Left lobe of liver (tissue), 2 donors: ENCODE data around the gene RNF144A. TPM values are rescaled to one million over a fixed set of nuclear protein-coding genes. Genes with fewer than 3 reads are reported as not detected.
"Not testable (repeated sequence)": the region's sequence is repeated elsewhere in the genome, so short reads cannot be mapped to it uniquely, and the experiment has no call there.

ENCODE experiments used
- ATAC-seq: fragments of 200-7000 bp; cut with Tn5 transposase; one replicate; pipeline ENCODE4 v1.9.1; 2020; ENCODE audit warnings: mild to moderate bottlenecking, moderate library complexity
- DNase-seq: peaks from one replicate; pipeline ENCODE4 v3.0.0-alpha.2; 2020; ENCODE audit warnings: low spot score
- total RNA-seq: library from RNA; stranded (reverse); gene quantifications from one replicate; pipeline ENCODE4 v1.2.1, GENCODE V29; 2021
- donor health status: DM: no; HTN: no; CAD: no; lungs with moderate emphysema.
- donor health status: DM: no; HTN: yes; CAD: no.

RNF144A gene, protein sequence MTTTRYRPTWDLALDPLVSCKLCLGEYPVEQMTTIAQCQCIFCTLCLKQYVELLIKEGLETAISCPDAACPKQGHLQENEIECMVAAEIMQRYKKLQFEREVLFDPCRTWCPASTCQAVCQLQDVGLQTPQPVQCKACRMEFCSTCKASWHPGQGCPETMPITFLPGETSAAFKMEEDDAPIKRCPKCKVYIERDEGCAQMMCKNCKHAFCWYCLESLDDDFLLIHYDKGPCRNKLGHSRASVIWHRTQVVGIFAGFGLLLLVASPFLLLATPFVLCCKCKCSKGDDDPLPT
- 3.2 TPM for total RNA-seq

GRCh38 chr2:6917071-6917760, at the start of gene RNF144A:
RNF144A (plus strand) TSS chr2:6917412; CDS start chr2:6996927, 79,515 bp downstream.
- ATAC-seq (peak; percentile 96), DNase-seq (peak; percentile 68)

DNA sequence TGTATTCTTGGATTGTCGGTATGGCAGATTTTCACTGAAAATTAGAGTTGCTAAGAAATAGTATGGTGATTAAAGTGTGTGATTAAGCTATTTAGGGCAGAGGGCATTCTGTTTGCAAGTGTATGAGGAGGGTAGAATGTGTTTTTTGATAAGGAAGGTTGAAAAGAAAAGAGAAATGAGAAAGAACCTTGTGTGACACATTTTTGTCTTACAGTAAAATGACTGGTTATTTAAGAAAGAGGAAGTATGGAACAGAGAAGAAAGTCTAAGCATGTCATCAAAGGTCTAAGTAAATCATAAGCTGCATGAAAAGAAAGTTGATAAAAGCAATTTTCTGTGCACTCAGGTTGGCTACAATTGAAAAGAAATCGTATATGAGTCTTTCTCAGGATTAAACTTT, 44.8 kb upstream of the RNF144A start:
- ATAC-seq, result no peak
- DNase-seq, result no peak

GRCh38 chr2:6874032-6874431, 43.2 kb upstream of the RNF144A start:
- no peak for ATAC-seq
- DNase-seq, result no peak

DNA sequence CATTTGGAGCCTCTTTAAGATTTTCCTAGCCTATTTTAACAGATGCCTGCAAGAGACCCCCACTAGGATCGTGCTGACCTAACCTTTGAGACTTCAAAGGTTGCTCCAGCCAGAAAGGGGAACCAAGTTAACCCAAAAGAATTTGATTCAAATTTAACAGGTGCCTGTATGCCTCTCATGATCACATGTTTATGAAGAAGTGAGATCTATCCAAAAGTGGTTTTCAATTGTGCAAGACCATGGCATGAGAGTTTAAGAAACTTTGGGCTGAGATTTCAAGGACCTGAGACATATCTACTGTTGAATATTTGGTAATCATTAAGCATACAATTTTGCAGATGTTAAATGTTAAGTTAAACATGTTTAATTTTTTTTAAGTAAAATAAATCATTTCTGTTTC, 40.9 kb upstream of the RNF144A start:
- DNase-seq (no peak), ATAC-seq (no peak)

- DNase-seq (peak; percentile 59), ATAC-seq (peak; percentile 97)
Observed at GRCh38 chr2:6877402-6878304, 39.6 kb upstream of the RNF144A start, which contains the start of gene RSAD2. RSAD2 (plus strand) TSS chr2:6877777; CDS start chr2:6877801, 24 bp downstream.

DNA sequence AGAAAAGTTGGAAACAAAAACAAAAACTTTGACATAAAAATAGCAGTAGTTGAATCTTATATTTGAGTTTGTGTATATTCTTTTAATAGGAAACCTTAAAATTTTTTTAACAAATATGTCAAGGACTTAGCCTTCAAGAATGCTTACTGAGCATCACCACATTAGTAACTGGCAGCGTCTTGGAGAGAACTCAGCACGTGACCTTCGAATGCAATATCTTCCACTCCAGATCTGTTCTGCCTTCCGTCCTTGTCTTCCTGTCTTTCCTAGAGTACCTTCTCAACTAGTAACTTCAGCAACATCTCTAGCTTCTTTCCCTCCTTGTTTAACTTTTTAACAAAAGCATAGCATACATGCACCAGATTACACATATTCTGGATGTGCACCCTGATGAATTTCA, 38.7 kb upstream of the RNF144A start:
- no peak for DNase-seq
- no peak for ATAC-seq

GRCh38 chr2:6879011-6879410, 38.2 kb upstream of the RNF144A start:
- ATAC-seq (no peak), DNase-seq (no peak)

- ATAC-seq (no peak), DNase-seq (no peak)
Observed at GRCh38 chr2:6880200-6880733, 36.9 kb upstream of the RNF144A start.

- ATAC-seq (no peak), DNase-seq (no peak)
Observed at GRCh38 chr2:6881046-6881445, 36.2 kb upstream of the RNF144A start.

DNA sequence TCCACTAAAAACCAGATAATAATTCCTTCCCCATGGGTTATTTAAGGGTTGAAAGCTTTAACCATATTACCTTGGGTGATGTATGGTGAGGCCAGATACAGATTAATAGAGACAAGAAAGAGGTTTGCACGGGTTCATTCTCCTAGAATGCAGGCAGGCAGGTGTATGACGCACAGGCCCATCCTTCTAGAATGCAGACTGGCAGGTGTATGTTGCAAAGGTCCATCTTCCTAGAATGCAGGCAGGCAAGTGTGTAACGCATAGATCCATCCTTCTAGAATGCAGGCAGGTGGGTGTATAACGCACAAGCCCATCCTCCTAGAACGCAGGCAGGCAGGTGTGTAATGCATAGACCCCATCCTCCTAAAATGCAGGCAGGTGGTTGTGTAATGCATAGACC, 35.7 kb upstream of the RNF144A start:
- no peak for ATAC-seq
- no peak for DNase-seq

DNA sequence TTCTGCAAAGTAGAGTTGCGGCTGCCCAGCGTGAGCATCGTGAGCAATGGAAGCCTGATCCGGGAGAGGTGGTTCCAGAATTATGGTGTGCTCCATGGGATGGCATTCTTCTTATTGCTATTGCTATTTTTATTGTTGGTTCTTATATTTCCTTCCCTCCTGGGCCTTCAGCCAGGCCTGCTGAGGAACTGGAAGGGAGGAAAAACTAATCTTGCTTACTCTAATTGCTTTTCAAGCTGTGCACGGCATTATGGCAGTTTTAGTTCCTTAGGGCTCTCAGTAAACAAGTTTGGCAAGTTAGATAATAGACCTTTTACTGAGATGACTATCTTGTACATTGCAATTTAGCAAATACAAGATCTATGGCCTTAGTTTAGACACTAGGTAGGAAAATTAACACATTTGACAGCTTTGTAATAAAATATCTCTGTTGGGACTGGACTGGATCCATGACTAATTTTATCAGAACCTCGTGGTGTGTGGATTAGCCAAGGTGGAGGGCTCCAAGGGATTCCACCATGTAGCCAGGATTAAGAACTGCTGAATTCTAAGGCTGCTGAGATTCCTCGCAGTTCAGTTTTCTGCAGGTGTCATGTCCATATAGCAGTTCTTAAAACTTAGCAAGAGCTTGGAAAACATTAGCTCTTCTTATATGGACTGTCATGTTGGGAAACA, 33.6 kb upstream of the RNF144A start:
- no peak for DNase-seq
- peak; percentile 23 for ATAC-seq

DNA sequence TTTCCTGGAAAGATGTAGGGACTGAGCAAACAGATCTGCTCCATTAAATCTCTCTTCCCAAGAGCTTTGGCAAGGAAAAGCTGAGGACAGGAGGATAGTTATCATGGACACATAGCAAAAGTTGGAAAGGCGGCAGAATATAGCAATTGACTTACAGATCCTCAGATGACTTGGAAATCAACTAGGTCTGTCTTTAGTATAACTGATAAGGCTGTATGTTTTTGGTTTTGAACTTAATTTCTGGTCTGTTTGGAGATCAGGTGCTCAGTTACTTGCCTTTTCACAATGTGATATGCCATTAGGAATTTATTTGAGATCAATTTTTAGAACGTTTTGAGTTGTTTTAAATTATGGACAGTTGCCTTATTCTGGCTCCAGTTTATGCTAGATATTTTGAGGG, 31.7 kb upstream of the RNF144A start:
- DNase-seq, result no peak
- ATAC-seq, result no peak

DNA sequence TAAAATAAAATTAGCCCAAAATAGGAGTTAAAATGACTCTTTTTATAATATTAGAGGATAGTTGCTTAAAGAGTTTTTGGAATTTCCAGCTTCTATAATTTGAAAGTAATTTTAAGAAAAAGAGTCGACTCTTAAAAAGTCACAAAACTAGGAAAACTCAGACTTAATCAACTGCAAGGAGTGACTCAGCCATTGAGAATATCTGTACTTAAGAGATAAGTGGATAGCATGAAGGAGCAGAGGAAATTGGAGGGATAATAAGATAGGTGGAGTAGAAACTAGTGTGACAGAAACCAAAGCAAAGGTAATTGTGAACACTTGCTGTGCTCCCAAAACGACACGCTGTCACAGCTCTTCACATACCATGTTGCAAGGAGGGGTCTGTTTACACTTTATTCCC, 31.2 kb upstream of the RNF144A start:
- no peak for ATAC-seq

GRCh38 chr2:6887751-6888192, 29.4 kb upstream of the RNF144A start:
- DNase-seq (no peak), ATAC-seq (no peak)

More for the DNA sequence above, 31.2 kb upstream of the RNF144A start:
- DNase-seq, result no peak

- DNase-seq (no peak), ATAC-seq (no peak)
Observed at GRCh38 chr2:6888724-6889123, 28.5 kb upstream of the RNF144A start.

DNA sequence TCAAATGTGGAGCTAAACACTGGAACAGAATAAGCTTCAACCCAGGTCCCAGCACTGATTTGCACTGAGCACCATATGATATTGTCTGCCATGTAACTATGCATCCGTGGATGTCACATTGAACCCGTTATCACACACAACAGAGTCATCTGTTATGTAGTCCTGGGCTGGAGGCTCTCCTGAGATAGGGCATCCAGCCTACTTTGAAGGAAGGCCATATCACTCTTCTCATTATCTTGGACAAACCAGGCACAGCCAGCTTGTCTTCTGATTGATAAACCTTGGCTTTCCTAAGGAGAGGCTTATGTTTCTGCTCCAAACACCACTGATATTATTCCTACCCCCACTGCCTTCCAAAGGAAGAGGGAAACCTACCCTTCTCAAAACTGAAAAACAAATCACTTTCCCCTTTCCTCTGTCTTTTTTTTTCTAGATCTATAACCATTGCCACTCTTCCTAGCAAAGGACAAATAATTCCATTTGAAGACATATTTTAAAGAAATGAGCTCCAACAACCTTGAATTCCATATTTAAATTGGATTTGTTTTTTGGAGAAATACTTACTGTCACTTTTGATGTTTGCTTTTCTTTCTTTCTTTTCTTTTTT, 23.2 kb upstream of the RNF144A start:
- ATAC-seq (no peak), DNase-seq (no peak)

GRCh38 chr2:6896930-6897759, 20.1 kb upstream of the RNF144A start:
- ATAC-seq, result peak; percentile 83

DNA sequence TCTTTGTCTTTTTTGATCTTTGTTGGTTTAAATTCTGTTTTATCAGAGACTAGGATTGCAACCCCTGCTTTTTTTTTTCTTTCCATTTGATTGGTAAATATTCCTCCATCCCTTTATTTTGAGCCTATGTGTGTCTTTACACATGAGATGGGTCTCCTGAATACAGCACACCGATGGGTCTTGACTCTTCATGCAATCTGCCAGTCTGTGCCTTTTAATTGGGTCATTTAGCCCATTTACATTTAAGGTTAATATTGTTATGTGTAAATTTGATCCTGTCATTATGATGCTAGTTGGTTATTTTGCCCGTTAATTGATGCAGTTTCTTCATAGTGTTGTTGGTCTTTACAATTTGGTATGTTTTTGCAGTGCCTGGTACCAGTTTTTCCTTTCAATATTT, 14.6 kb upstream of the RNF144A start:
- ATAC-seq, DNase-seq: not testable (repeated sequence)

More at GRCh38 chr2:6896930-6897759, 20.1 kb upstream of the RNF144A start:
- DNase-seq, result no peak

DNA sequence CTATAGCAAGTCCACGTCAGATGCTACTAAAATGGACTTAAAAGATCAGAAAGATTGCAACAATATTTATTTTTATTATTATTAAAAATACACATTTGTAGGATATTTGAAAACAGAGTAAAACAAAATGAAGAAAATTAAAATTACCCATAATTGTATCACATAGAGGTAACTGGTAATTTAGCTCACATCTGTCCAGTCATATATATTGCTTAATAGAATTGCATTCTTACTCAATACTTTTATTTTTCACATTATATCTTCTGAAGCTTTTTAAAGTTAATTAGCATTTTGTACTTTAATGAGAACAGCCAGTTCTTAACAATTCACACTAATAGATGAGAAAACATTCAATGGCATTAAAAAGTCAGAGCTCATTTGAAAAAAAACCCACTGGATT, 11.5 kb upstream of the RNF144A start:
- no peak for DNase-seq
- no peak for ATAC-seq
